OCI-LY3 (cell line): ENCODE results near the gene BTBD18.

Experiments used
- EZH2phosphoT487 ChIP-seq: fragments of 200-600 bp; shearing (Covaris generic); IDR thresholded peaks from 2 replicates; pipeline ENCODE4 v1.6.1; 2018; ENCODE audit warnings: antibody characterized with exemption, mixed run types, low read depth
- TF ChIP-seq, protein P1 (sequence below): fragments of 200-600, 300-600 bp; sonication (generic); IDR thresholded peaks from 2 replicates; pipeline ENCODE4 v1.5.1; 2014; ENCODE audit warnings: antibody characterized with exemption, low read length, low read depth

- TF ChIP-seq, protein P1, sequence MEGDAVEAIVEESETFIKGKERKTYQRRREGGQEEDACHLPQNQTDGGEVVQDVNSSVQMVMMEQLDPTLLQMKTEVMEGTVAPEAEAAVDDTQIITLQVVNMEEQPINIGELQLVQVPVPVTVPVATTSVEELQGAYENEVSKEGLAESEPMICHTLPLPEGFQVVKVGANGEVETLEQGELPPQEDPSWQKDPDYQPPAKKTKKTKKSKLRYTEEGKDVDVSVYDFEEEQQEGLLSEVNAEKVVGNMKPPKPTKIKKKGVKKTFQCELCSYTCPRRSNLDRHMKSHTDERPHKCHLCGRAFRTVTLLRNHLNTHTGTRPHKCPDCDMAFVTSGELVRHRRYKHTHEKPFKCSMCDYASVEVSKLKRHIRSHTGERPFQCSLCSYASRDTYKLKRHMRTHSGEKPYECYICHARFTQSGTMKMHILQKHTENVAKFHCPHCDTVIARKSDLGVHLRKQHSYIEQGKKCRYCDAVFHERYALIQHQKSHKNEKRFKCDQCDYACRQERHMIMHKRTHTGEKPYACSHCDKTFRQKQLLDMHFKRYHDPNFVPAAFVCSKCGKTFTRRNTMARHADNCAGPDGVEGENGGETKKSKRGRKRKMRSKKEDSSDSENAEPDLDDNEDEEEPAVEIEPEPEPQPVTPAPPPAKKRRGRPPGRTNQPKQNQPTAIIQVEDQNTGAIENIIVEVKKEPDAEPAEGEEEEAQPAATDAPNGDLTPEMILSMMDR, result no peak
- no peak for TF ChIP-seq EZH2phosphoT487
Observed at GRCh38 chr11:57798905-57799559, 47.4 kb upstream of the BTBD18 start.
